HG03457 (cell line): ENCODE results near the gene TSPOAP1.

Experiments
- ATAC-seq: cut with Tn5 transposase; IDR thresholded peaks from one replicate; pipeline ENCODE4 v1.9.1; 2021; ENCODE audit warnings: moderate number of reproducible peaks; ENCODE audit not compliant: unreplicated experiment

Gene TSPOAP1

DNA sequence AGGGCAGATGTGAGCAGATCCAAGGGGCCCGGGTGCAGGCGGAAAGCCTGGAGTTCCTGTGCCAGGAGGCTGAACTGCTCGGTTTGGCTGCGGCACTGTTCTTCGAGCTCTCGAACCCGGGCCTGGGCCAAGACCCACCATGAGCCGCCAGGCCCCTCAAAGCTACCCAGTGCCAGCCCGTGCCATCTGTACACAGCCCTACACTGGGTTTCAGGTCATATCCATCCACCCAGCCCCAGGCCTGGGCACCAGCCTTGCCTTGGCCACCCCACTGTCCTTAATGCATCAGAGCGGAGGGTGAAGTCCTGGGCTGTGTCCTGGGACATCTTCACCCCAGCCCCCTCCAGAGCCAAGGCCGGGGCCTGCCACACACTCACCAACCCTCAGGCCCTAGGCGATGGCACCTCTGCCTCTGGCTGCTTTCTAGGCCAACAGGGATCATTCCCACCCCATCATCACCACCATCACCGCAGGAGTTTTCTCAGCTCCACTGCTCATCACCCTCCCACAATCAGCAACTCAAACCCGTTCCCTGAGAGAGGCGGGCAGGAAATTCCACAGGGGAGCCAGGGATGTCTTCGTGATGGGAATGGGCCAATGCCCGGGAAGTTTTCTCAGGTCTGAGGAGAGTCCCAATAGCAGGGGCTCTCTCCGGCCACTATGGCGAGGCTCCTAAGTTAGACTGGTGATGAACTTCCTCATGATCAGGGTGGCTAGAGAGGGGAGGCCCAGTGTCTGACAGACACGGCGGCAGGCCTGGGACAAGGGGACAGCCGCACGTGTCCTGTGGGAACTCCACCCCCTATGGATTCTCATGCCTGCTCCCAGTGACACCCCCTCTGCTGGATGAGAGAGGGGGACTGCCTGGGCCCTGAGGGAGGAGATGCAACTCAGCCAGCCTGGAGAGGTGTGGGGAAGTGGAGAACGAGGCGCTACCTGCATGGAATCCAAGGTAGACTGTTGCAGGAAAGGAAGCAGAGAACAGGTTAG lies 9.1 kb downstream of the TSPOAP1 start:
- no peak for ATAC-seq

DNA sequence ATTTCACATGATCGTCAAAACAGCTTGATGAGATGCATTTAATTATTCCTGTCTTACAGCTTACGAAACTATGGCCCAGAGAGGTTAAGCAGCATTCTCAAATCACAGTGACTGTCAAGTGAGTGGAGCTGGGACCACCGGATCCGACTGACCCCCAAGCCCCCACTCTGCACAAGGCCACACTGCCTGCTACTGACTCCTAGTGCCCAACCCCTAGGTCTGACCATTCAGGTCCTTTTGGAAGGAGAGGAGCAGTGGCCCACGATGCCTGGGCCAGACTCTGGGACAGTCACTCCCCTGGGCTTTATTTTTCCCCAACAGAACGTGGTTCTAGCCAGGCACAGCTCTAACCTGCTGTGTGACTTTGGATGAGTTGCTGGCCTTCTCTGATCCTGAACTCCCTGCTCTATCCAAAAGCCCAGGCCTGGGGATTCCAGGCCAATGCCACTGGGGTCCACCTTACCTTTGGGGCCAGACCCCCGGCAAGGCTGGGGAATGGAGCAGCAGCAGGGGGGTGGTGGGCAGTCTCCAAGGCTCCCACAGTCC lies 9.9 kb downstream of the TSPOAP1 start:
- no peak for ATAC-seq

DNA sequence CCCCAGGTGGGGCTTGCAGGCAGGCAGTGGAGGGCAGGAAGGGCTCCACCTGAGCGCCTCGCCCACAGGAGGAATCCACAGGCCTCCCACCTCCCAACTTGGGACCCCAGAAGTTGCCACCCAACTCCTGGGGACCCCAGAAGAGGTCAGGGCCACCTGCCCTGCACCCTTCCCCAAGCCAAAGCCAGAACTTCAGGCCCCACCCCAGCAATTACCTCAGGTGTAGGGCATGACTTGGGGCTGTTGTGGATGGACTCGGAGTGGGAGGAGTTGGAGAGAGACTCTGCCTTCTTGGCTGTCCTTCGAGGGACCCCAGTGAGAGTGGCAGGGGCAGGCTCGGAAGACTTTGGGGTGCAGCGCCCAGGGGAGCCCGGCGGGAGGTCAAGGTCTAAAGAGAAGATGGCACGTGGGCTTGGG lies 10.5 kb downstream of the TSPOAP1 start:
- no peak for ATAC-seq

DNA sequence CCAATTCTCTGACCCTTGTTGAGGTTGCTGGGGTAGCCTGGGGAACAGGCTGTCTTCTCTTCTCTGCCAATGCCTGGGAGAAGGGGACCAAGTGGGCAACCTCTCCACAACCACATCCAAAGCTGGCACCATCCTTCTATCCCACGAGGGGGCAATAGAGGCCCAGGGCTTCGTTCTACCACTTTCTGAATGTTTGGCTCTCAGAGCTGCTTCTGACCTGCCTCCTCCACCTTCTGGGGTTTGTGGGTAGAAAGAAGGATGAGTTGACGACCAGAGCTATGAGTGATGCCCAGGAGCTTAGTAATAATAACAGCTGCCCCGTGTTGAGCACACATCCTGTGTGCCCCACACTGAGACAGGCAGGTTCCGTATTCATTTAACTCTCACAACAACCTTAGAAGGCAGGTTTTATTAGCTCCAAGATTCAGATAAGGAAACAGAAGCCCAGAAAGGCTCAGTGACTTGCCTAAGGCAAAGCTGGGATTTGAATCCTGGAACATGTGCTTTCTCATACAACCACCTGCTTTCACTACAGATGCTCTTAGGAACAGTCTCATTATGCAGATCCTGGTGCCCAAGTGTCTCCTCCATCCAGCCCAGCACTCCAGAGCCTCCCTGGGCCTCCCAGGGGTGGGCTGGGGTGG lies 11.1 kb downstream of the TSPOAP1 start:
- no peak for ATAC-seq

DNA sequence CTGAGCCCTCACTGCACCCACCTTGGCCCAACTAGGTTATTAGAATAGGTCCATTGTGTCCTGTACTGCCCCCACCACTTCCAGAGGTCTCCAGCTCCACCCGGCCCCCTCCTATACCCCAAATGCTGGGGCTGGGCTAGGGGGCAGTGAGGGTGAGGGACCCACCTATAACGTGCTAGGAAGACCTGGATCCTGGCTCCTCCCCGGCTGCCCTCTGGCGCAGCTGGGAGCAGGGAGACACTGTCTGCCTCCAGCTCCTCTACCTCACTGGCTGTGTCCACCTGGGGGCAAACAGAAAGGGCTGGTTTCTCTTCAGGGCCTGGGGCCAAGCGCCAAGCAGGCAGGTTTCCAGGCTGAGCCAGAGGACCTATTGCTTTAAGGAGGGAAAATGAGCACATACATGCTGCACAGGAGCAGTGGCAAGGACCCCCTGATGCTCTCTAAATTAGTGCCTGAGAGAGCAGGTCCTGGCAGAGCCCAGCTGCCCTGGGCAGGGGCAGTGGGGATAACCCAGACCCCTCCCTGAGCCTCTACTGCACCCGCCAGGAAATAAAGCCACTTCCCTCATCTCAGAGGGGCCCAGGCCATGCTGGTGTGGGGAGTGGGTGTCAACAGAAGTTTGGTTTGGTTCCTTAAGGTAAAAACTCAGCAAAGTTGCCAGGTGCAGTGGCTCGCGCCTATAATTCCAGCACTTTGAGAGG lies 12.2 kb downstream of the TSPOAP1 start:
- no peak for ATAC-seq

DNA sequence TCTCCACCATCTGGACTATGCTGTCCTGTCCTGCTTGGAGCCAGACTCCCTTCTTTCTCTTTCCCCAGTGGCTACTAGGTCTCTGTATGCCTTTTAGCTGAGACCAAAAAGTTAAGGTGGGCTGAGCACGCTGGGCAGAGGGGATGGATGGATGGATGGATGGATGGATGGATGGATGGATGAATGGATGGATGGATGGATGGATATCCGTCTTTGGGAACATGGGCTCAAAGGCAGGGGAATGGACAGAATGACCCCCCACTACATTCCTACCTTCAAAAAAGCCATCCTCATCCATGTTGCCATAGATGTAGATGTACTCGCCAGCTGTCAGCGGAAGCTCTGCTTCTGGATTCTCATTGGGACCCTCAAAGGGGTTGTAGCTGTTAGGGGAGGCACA lies 12.8 kb downstream of the TSPOAP1 start:
- ATAC-seq: no peak

DNA sequence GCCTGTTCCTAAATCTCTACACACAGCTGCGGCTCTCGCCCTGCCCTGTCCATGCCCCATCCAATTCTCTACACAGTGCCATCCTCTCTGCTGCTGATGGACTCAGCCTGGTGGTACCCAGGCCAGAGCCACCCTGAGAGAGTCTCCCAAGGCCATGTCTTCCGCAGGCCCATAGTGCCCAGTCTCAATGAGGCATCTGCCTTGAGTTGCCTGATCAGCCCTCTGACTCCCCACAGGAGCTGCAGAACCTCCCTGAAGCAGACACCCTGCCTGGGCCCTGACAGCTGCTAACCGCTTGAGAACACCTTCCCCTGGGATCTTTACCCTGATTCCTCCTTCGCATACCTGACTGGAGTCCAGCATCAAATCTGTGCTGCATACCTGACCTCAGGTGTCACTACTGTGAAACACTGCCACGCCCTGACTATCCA lies 13.3 kb downstream of the TSPOAP1 start:
- ATAC-seq: no peak

DNA sequence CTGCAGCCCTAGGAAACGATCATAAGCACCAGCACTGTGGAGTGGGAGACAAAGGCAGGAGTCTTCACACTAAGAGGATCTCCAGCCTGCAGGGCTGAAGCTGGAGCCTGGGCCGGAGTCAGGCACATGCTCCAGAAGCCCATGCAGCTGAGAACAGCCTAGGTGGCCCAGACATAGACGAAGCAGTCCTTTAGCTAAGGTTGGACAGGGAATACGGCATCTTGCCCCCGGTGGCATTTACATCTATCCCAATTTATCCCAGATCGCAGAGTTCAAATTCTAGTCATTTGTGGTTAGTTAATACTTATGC lies 13.9 kb downstream of the TSPOAP1 start:
- ATAC-seq: no peak

DNA sequence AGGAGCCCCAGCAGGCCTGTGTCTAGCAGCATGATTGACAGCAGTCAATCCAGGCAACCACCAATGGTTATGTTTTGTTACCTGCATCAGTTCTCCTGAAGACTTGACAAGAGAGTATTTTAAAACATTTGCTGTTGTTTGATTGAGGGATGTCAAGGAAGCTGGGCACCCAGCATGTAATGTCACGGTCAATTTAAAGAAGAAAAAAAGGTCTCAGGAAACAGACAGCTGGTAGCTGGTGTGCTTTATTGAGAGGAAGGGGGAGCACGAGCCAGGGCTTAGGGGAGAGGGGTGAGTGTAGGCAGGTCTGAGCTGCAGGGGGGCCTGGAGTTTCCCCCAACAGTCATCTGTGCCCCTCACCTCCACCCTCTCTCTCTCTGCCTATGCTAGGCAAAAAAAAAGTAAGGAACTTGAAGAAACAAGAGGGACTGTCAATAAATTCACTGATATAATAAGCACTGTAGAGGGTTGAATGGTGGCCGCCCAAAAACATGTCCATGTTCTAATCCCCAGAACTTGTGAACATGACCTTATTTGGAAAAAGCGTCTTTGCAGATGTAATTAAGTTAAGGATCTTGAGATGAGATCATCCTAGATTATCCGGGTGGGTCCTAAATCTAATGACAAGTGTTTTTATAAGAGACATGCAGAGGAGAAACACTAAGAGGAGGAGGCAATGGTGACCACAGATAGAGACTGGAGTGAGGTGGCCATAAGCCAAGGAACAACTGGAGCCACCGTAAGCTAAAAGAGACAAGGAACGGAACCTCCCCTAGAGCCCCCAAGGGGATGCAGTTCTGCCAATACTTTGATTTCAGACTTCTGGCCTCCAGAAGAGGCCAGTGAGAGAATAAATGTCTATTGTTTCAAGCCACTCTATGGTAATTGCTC lies 14.5 kb downstream of the TSPOAP1 start:
- ATAC-seq: no peak

DNA sequence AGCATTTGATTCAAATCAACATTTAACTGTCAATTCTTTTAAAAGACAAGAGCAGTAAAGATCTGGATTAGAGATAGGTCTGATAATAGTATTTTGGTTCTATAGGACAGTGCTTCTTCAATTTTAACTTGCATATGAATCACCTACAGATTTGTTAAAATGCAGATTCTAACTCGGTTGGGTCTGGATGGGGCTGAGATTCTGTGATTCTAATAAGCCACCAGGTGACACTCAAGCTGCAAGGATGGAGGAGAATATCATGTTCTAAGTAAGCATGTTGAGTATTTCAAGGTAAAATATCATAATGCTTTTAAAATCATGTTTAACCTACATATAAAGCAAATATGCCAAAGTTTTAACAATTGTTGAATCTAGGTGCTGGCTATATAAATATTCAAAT lies 15.8 kb downstream of the TSPOAP1 start:
- ATAC-seq: no peak

DNA sequence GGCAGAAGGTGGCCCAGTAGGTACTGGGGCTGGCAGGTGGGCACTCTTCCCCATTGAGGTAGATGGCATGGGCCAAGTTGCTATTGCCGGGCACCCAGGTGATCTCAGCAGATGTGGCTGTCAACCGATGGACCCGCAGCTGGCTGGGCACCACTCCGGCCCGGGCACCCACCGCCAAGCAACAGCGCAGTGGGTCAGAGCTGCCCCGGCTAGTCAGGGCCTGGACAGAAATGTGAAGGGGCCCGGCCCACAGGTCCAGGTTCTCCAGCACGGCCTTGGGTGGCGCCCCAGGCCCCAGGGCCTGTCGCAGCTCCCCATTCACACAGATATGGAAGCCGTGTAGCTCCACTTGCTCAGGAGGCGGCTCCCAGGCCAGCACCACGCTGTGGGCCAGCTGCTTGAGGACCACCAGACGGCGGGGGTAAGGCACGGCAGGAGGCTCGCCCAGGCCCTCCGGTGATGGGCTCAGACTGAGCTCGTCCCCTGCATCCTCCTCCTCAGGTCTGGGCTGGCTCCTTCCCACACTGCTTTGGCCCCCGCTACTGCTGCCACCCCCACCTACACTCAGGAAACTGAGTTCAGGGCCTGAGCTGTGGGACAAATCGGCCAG lies 16.5 kb downstream of the TSPOAP1 start:
- ATAC-seq: no peak

DNA sequence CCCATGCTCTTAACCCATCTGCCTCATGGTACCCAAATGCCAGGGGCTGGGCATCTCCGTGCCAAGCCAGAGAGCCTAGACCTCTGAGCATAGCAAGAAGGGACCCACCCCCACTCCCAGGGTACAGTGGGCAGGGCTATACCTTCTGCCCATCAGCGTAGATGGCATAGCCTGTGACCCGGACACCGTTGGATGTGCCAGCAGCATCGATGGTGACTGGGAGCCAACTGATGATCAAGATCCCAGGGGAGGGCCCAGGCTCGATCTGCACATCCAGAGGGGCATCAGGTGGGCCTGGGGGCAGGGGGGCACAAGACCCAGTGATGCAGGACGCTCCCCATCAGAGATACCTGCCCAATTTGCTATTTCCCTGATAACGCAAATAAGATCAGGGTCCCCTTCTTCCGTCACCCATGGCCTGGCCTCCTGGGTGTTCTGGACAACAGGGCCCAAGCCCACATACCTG lies 17.1 kb downstream of the TSPOAP1 start:
- no peak for ATAC-seq

DNA sequence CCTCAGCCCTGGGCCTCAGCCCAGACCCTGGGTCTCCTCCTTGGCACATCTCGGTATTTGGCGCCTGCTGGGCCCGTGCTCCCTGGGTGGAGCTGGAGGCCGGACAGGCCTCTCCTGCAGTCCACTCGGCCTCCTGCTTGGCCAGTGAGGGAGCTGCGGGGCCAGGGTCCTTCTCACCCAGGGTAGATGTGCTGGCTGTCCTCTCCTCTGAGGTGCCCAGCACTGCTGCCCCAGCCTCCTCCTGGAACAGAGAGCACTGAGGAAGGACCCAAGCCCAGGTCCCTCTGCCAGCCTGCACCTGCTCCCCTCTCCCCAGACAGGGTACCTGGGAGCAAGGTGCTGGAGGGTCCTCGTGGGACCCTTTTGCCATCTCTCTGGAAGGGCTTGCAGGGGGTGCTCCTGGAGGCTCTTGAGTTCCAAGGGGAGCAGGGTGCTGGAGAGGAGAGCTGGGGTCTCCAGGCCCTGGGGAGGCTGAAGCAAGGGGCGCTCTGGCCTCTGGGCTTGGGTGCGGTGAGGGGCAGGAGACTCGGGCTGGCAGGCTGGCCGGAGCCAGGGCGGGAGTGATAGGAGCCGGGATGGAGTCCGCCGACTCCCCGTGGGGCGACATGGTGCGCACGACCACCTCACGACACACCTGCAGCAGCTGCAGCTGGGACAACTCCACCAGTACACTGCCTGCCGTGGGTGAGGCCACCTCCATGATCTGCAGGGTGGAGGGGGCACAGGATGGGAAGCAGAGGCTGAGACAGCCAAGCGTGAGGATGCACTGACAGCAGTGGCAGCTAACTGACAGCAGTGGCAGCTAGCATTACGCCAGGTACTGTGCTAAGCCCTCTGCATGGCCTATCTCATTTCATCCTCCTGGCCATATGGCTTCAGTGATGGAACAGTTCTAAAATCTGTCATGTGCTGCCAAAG lies 17.8 kb downstream of the TSPOAP1 start:
- ATAC-seq: no peak

DNA sequence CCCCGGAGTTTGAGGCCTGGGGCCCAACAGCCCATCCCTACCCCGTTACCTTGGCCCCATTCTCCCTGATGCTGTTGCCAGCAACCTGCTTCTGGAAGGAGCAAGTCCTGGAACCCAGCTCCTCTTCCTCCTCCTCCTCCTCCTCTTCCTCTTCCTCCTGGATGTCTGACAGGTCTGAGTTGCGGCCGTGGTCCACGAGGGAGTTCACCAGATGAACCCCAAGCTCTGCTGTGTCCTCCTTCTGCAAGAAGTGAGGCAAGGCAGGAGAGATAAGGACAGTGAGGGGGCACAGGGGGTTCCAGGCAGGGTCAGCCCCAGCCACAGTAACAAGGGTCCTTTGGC lies 18.7 kb downstream of the TSPOAP1 start:
- no peak for ATAC-seq

DNA sequence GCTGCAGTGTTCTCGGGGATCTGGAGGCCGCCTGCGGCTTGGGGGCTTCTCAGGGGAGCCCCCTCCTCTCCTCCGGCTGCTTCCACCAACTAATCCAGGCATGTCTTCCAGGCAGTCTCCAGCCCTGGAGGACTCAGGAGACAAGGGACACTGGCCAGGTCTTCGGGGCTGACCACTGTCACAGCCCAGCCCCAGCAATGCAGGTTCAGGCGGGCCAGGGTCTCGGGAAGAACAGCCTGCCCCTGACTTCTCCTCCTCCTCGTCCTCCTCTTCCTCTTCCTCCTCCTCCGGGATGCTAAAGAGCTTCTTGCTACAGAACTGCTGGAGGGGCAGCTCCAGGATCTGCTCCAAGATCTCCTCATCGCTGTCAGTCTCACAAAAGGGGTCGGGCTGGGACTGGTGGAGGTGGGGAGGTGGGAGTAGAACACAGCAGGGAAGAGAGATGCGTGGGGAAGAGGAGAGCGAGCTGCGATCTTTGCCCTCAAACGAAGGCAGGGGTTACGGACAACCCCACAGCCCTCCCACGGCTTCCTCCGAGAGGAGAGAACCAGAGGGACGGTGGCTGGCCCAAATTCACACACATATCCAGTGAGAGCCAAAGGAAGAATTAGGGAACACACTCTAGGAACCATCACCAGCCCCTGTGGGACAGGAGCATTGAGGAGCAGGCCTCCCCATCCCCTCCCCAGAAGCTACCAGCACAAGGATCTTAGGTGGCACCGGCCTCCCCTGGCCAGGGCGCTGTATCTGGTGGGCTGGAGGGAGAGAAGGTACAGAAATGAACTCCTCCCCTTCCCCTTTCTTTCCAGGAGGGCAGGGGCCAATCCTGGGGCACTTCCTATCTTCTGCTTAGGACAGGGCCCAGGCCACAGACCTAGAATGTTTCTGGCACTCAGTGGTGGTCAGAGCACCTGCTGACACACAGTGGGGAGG lies 19.3 kb downstream of the TSPOAP1 start:
- no peak for ATAC-seq

DNA sequence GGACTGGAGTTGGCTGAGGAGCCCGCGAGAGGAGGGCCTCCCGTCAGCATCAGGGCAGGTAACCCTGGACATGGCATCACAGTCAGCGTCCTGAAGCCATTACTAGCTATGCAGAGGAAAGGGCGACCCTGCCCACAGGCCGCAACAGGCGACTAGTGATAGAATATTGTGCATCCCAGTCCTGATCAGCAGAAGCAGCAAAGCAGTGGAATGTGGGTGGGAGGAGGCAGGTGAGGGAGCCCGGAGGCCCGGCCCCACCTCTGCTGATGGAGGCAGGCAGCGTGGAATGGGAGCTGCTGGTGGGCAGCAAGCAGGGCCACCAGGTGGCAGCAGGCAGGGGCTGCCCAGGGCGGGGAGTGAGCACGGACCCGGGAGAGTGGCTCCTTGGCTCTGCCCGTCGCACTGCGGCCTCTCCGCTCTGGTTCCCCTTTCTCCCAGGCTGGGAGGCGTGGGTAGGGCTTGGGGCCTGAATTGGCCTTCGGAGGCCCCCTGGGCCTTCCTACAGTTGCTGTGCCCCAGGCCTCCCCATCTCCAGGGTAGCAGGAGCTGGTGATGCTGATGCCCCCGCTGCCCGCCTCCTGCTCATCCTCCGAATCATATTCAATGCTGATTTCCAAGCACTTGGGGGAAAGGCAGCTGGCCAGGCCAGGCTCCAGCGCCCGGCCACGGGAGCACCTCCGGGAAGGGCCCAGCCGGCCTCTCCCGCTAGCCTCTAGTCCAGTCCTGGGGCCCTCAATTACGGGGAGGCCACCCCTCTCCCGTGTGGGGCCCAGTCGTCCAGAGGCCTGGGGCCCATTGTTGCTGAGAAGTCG lies 20.2 kb downstream of the TSPOAP1 start:
- ATAC-seq: no peak
